ENCODE results near the gene DHRS7C.

DHRS7C gene

GRCh38 chr17:9790889-9791876 lies at the start of gene DHRS7C:
Gene DHRS7C (minus strand): TSS chr17:9791592. CDS start chr17:9791284, 308 bp downstream.
- H3K9me3 Mint-ChIP-seq, result no peaks in the 10 kb centered on the region
- no peak within 1 kb of the TSS for H3K27ac Mint-ChIP-seq
- ATAC-seq, result no peak
- no peak for DNase-seq
- peaks cover 3% of the 10 kb centered on the region for H3K27me3 Mint-ChIP-seq
- H3K36me3 Mint-ChIP-seq (ENCODE audit: low read depth), result no peaks in the 10 kb centered on the region
- no peak within 1 kb of the TSS for H3K4me3 Mint-ChIP-seq
- no peaks in the 10 kb centered on the region for H3K4me1 Mint-ChIP-seq

GRCh38 chr17:9839433-9839832 lies 48.0 kb upstream of the DHRS7C start:
- Mint-ChIP-seq H3K36me3 (ENCODE audit: low read depth) (no peaks in the 10 kb centered on the region), H3K4me1 (no peaks in the 10 kb centered on the region), H3K4me3 (no peak overlapping the region), H3K9me3 (no peaks in the 10 kb centered on the region), H3K27ac (no peak overlapping the region), H3K27me3 (peaks cover 5% of the 10 kb centered on the region)
- ATAC-seq (no peak), DNase-seq (no peak)

- ATAC-seq (no peak), DNase-seq (no peak)
- no peak overlapping the region for H3K27ac Mint-ChIP-seq
- H3K9me3 Mint-ChIP-seq, result no peaks in the 10 kb centered on the region
- no peaks in the 10 kb centered on the region for H3K4me1 Mint-ChIP-seq
- no peak overlapping the region for H3K4me3 Mint-ChIP-seq
- H3K27me3 Mint-ChIP-seq, result peaks cover 3% of the 10 kb centered on the region
- H3K36me3 Mint-ChIP-seq (ENCODE audit: low read depth), result no peaks in the 10 kb centered on the region
Measured at GRCh38 chr17:9837551-9838471, 46.4 kb upstream of the DHRS7C start.

- Mint-ChIP-seq H3K4me1 (no peaks in the 10 kb centered on the region), H3K4me3 (no peak overlapping the region), H3K36me3 (ENCODE audit: low read depth) (no peaks in the 10 kb centered on the region), H3K9me3 (no peaks in the 10 kb centered on the region), H3K27ac (no peak overlapping the region), H3K27me3 (no peaks in the 10 kb centered on the region)
- ATAC-seq (no peak), DNase-seq (no peak)
Measured at GRCh38 chr17:9833922-9834321, 42.5 kb upstream of the DHRS7C start.

GRCh38 chr17:9830711-9831110 lies 39.3 kb upstream of the DHRS7C start:
- Mint-ChIP-seq H3K27me3 (no peaks in the 10 kb centered on the region), H3K27ac (no peak overlapping the region), H3K4me1 (no peaks in the 10 kb centered on the region), H3K36me3 (ENCODE audit: low read depth) (no peaks in the 10 kb centered on the region), H3K4me3 (no peak overlapping the region), H3K9me3 (no peaks in the 10 kb centered on the region)
- ATAC-seq (no peak), DNase-seq (no peak)

GRCh38 chr17:9829343-9829742 lies 38.0 kb upstream of the DHRS7C start:
- no peak overlapping the region for H3K4me3 Mint-ChIP-seq
- H3K36me3 Mint-ChIP-seq (ENCODE audit: low read depth), result no peaks in the 10 kb centered on the region
- H3K27me3 Mint-ChIP-seq, result no peaks in the 10 kb centered on the region
- H3K4me1 Mint-ChIP-seq, result no peaks in the 10 kb centered on the region
- no peak for DNase-seq
- no peak overlapping the region for H3K27ac Mint-ChIP-seq
- ATAC-seq, result no peak
- H3K9me3 Mint-ChIP-seq, result no peaks in the 10 kb centered on the region

GRCh38 chr17:9828296-9829295 lies 37.2 kb upstream of the DHRS7C start:
- Mint-ChIP-seq H3K4me3 (no peak overlapping the region), H3K27ac (no peak overlapping the region), H3K4me1 (no peaks in the 10 kb centered on the region), H3K9me3 (no peaks in the 10 kb centered on the region), H3K27me3 (no peaks in the 10 kb centered on the region), H3K36me3 (ENCODE audit: low read depth) (no peaks in the 10 kb centered on the region)
- DNase-seq (no peak), ATAC-seq (no peak)

GRCh38 chr17:9825641-9826150 lies 34.3 kb upstream of the DHRS7C start, which contains the start of gene GLP2R:
Gene GLP2R (plus strand): TSS chr17:9825924. CDS start chr17:9826064, 140 bp downstream.
- DNase-seq, result no peak
- H3K4me1 Mint-ChIP-seq, result no peaks in the 10 kb centered on the region
- no peaks in the 10 kb centered on the region for H3K9me3 Mint-ChIP-seq
- H3K4me3 Mint-ChIP-seq, result no peak within 1 kb of the TSS
- no peak within 1 kb of the TSS for H3K27ac Mint-ChIP-seq
- H3K36me3 Mint-ChIP-seq (ENCODE audit: low read depth), result no peaks in the 10 kb centered on the region
- H3K27me3 Mint-ChIP-seq, result peaks cover 3% of the 10 kb centered on the region
- ATAC-seq, result no peak

- Mint-ChIP-seq H3K36me3 (ENCODE audit: low read depth) (no peaks in the 10 kb centered on the region), H3K4me3 (no peak overlapping the region), H3K27ac (no peak overlapping the region), H3K9me3 (no peaks in the 10 kb centered on the region), H3K4me1 (no peaks in the 10 kb centered on the region), H3K27me3 (peaks cover 3% of the 10 kb centered on the region)
- no peak for ATAC-seq
- no peak for DNase-seq
Measured at GRCh38 chr17:9824797-9825338, 33.5 kb upstream of the DHRS7C start.

GRCh38 chr17:9824094-9824493 lies 32.7 kb upstream of the DHRS7C start:
- Mint-ChIP-seq H3K4me1 (no peaks in the 10 kb centered on the region), H3K36me3 (ENCODE audit: low read depth) (no peaks in the 10 kb centered on the region), H3K27me3 (peaks cover 3% of the 10 kb centered on the region), H3K4me3 (no peak overlapping the region), H3K27ac (no peak overlapping the region), H3K9me3 (no peaks in the 10 kb centered on the region)
- no peak for ATAC-seq
- no peak for DNase-seq

- DNase-seq, result no peak
- Mint-ChIP-seq H3K9me3 (no peaks in the 10 kb centered on the region), H3K4me1 (no peaks in the 10 kb centered on the region), H3K36me3 (ENCODE audit: low read depth) (no peaks in the 10 kb centered on the region), H3K27me3 (peaks cover 3% of the 10 kb centered on the region), H3K4me3 (no peak within 1 kb of the TSS), H3K27ac (no peak within 1 kb of the TSS)
- no peak for ATAC-seq
Measured at GRCh38 chr17:9821921-9822320, 30.5 kb upstream of the DHRS7C start, which contains the start of gene GSG1L2. Gene GSG1L2 (minus strand): TSS chr17:9822079. CDS start chr17:9822071, 8 bp downstream.

GRCh38 chr17:9820448-9820847 lies 29.1 kb upstream of the DHRS7C start:
- Mint-ChIP-seq H3K4me1 (no peaks in the 10 kb centered on the region), H3K9me3 (no peaks in the 10 kb centered on the region), H3K27ac (no peak overlapping the region), H3K27me3 (peaks cover 3% of the 10 kb centered on the region), H3K4me3 (no peak overlapping the region), H3K36me3 (ENCODE audit: low read depth) (no peaks in the 10 kb centered on the region)
- DNase-seq (no peak), ATAC-seq (no peak)

GRCh38 chr17:9818760-9819159 lies 27.4 kb upstream of the DHRS7C start:
- ATAC-seq, result no peak
- Mint-ChIP-seq H3K27me3 (peaks cover 3% of the 10 kb centered on the region), H3K4me3 (no peak overlapping the region), H3K36me3 (ENCODE audit: low read depth) (no peaks in the 10 kb centered on the region), H3K27ac (no peak overlapping the region), H3K4me1 (no peaks in the 10 kb centered on the region), H3K9me3 (no peaks in the 10 kb centered on the region)
- no peak for DNase-seq

Measured in activated naive CD8-positive, alpha-beta T cell treated with anti-CD3 and anti-CD28 coated beads, Interleukin-2, amount 50 U/mL, for 24 hours (primary cell).